ENCODE measurements around the gene CDK4. TPM values are rescaled to one million over a fixed set of nuclear protein-coding genes. Genes with fewer than 3 reads are reported as not detected.
A peak's percentile ranks its signal among the peaks of the same experiment; 100 is the strongest.

Gene CDK4
- total and polyA plus RNA-seq, 2 of the 13 experiments (the other 11 are each of a cell fraction or from before 2014, with no cell fraction given) = 191 to 209 TPM

DNA sequence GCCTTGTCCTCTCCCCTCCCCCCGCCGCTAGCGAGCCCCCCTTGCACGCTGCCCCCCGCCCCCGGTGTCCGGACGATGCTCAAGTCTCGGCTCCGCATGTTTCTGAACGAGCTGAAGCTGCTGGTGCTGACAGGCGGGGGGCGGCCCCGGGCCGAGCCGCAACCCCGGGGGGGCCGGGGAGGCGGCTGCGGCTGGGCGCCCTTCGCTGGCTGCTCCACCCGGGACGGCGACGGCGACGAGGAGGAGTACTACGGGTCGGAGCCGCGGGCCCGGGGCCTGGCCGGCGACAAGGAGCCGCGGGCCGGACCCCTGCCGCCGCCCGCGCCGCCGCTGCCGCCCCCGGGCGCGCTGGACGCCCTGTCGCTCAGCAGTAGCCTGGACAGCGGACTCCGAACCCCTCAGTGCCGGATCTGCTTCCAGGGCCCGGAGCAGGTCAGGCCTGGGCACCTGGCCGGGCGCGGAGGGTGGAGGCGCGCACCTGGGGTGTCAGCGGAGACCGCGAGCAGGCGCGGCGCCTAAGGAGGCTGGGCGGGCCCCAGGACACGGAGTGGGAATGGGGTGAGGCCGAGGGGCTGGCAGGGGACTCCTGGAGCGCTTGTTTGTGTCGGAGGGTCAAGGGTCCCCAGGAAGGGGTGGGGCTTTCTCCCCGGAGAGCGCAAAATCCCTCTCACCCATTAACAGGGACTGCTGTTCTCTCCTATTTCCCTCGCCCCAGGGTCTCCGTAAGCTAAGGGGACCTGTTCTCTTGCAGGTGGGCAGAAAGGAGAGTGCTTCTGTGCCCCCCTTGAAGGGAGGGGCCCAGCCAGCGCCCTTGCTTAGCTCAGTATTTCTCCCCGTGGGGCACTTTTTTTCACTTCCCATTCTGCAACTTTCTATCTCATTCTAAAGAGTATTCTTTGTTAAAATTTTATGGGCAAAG lies 3.6 kb upstream of the CDK4 start (continued):
- TF ChIP-seq, protein P1, sequence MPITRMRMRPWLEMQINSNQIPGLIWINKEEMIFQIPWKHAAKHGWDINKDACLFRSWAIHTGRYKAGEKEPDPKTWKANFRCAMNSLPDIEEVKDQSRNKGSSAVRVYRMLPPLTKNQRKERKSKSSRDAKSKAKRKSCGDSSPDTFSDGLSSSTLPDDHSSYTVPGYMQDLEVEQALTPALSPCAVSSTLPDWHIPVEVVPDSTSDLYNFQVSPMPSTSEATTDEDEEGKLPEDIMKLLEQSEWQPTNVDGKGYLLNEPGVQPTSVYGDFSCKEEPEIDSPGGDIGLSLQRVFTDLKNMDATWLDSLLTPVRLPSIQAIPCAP (CRISPR knock-in tag; IDR thresholded peaks at IDR 0.05; ENCODE audit: low read depth) = no peak
- TF ChIP-seq ESRRA (CRISPR knock-in tag; IDR thresholded peaks at IDR 0.05; ENCODE audit: low read depth) = peak; percentile 5; the same call in 1 of the 2 replicates
- no peak for TF ChIP-seq GZF1 (CRISPR knock-in tag; IDR thresholded peaks at IDR 0.05)
- TF ChIP-seq SRSF1 (optimal IDR thresholded peaks at IDR 0.05; ENCODE audit: low read depth, low read length) = no peak
- TF ChIP-seq STAG1 (CRISPR knock-in tag; IDR thresholded peaks at IDR 0.05) = no peak
- TF ChIP-seq HNRNPLL (IDR thresholded peaks at IDR 0.05; ENCODE audit: low read depth, low read length, poor library complexity, severe bottlenecking) = peak; percentile 62
- no peak for TF ChIP-seq ZNF883 (CRISPR knock-in tag; IDR thresholded peaks at IDR 0.05; ENCODE audit: not compliant biosample characterization)
- TF ChIP-seq ZFP82 (CRISPR knock-in tag; IDR thresholded peaks at IDR 0.05; ENCODE audit: borderline replicate concordance) = 0 out of 2 replicates have a peak, but pooled peaks have one; percentile 35
- TF ChIP-seq ZNF761 (CRISPR knock-in tag; conservative IDR thresholded peaks at IDR 0.05) = no peak
- TF ChIP-seq ZMAT3 (CRISPR knock-in tag; conservative IDR thresholded peaks at IDR 0.05) = no peak
- TF ChIP-seq, protein P2, sequence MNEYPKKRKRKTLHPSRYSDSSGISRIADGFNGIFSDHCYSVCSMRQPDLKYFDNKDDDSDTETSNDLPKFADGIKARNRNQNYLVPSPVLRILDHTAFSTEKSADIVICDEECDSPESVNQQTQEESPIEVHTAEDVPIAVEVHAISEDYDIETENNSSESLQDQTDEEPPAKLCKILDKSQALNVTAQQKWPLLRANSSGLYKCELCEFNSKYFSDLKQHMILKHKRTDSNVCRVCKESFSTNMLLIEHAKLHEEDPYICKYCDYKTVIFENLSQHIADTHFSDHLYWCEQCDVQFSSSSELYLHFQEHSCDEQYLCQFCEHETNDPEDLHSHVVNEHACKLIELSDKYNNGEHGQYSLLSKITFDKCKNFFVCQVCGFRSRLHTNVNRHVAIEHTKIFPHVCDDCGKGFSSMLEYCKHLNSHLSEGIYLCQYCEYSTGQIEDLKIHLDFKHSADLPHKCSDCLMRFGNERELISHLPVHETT (CRISPR knock-in tag; conservative IDR thresholded peaks at IDR 0.05) = 0 out of 2 replicates have a peak, but pooled peaks have one; percentile 24
- TF ChIP-seq FOXK2 (IDR thresholded peaks at IDR 0.05) = no peak
- TF ChIP-seq, protein P3, sequence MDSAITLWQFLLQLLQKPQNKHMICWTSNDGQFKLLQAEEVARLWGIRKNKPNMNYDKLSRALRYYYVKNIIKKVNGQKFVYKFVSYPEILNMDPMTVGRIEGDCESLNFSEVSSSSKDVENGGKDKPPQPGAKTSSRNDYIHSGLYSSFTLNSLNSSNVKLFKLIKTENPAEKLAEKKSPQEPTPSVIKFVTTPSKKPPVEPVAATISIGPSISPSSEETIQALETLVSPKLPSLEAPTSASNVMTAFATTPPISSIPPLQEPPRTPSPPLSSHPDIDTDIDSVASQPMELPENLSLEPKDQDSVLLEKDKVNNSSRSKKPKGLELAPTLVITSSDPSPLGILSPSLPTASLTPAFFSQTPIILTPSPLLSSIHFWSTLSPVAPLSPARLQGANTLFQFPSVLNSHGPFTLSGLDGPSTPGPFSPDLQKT (CRISPR knock-in tag; IDR thresholded peaks at IDR 0.05; ENCODE audit: borderline replicate concordance) = no peak
- no peak for TF ChIP-seq ZNF589 (CRISPR knock-in tag; conservative IDR thresholded peaks at IDR 0.05)
- TF ChIP-seq CCAR2 (optimal IDR thresholded peaks at IDR 0.05; ENCODE audit: low read depth, low read length) = no peak
- TF ChIP-seq ZNF557 (CRISPR knock-in tag; IDR thresholded peaks at IDR 0.05) = no peak
- TF ChIP-seq ZNF101 (CRISPR knock-in tag; IDR thresholded peaks at IDR 0.05; ENCODE audit: borderline replicate concordance, low read depth) = no peak
- TF ChIP-seq, protein P4, sequence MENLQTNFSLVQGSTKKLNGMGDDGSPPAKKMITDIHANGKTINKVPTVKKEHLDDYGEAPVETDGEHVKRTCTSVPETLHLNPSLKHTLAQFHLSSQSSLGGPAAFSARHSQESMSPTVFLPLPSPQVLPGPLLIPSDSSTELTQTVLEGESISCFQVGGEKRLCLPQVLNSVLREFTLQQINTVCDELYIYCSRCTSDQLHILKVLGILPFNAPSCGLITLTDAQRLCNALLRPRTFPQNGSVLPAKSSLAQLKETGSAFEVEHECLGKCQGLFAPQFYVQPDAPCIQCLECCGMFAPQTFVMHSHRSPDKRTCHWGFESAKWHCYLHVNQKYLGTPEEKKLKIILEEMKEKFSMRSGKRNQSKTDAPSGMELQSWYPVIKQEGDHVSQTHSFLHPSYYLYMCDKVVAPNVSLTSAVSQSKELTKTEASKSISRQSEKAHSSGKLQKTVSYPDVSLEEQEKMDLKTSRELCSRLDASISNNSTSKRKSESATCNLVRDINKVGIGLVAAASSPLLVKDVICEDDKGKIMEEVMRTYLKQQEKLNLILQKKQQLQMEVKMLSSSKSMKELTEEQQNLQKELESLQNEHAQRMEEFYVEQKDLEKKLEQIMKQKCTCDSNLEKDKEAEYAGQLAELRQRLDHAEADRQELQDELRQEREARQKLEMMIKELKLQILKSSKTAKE (CRISPR knock-in tag; IDR thresholded peaks at IDR 0.05; ENCODE audit: borderline replicate concordance) = no peak
- no peak for TF ChIP-seq HNRNPK (IDR thresholded peaks at IDR 0.05; ENCODE audit: low read depth, low read length, poor library complexity, severe bottlenecking)
- TF ChIP-seq, protein P5, sequence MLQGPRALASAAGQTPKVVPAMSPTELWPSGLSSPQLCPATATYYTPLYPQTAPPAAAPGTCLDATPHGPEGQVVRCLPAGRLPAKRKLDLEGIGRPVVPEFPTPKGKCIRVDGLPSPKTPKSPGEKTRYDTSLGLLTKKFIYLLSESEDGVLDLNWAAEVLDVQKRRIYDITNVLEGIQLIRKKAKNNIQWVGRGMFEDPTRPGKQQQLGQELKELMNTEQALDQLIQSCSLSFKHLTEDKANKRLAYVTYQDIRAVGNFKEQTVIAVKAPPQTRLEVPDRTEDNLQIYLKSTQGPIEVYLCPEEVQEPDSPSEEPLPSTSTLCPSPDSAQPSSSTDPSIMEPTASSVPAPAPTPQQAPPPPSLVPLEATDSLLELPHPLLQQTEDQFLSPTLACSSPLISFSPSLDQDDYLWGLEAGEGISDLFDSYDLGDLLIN (CRISPR knock-in tag; IDR thresholded peaks at IDR 0.05; ENCODE audit: borderline replicate concordance) = no peak
- TF ChIP-seq MYC (CRISPR knock-in tag; IDR thresholded peaks at IDR 0.05; ENCODE audit: borderline replicate concordance) = peak; percentile 54; the same call in 1 of the 2 replicates
- peak; percentile 41; the same call in 1 of the 2 replicates for TF ChIP-seq ERF (CRISPR knock-in tag; IDR thresholded peaks at IDR 0.05)
